Thyroid gland (tissue), 4 donors: ENCODE measurements around the gene DNAJC10. TPM values are rescaled to one million over a fixed set of nuclear protein-coding genes. Genes with fewer than 3 reads are reported as not detected.
"Not testable (repeated sequence)": the region's sequence is repeated elsewhere in the genome, so short reads cannot be mapped to it uniquely, and the experiment has no call there.

Experiments
- DNase-seq, 2 donors: peaks; one replicate each; pipeline ENCODE4 v3.0.0-alpha.2; 2019
- H3K27ac ChIP-seq, 3 donors: fragments of 200-600 bp; sonication (generic); 1 replicate in 2 of 3; 2 replicates in 1 of 3; pipeline ENCODE4 v1.5.1; 2016 to 2019; ENCODE audit warnings: mild to moderate bottlenecking in 1 of 3, moderate library complexity in 1 of 3
- H3K27me3 ChIP-seq: fragments of 200-600 bp; sonication (generic); one replicate; pipeline ENCODE4 v1.5.1; 2019
- H3K36me3 ChIP-seq, 2 donors: fragments of 200-600 bp; sonication (generic); one replicate each; pipeline ENCODE4 v1.5.1; 2016 to 2019
- H3K4me1 ChIP-seq, 2 donors: fragments of 200-600 bp; sonication (generic); one replicate each; pipeline ENCODE4 v1.5.1; 2017 to 2019
- H3K4me3 ChIP-seq, 3 donors: fragments of 200-600 bp; sonication (generic); replicated peaks in 1 of 3; 1 replicate in 2 of 3; 2 replicates in 1 of 3; pipeline ENCODE4 v1.5.1; 2016; ENCODE audit warnings: mild to moderate bottlenecking in 1 of 3
- H3K9me3 ChIP-seq: fragments of 200-600 bp; sonication (generic); one replicate; pipeline ENCODE4 v1.5.1; 2017
- POLR2A ChIP-seq, 2 donors: fragments of 450-650 bp; IDR thresholded peaks; one replicate each; pipeline ENCODE4 v1.6.1; 2017; ENCODE audit warnings: antibody characterized with exemption in 2 of 2, mild to moderate bottlenecking in 2 of 2, moderate library complexity in 1 of 2
- WGBS, 2 donors: methylation state at CpG; one replicate each; pipeline ENCODE4 v1.1.5; 2017; 5-methylcytosine and 5-hydroxymethylcytosine counted together
- intact Hi-C: fragments of 100-400 bp; cut with DNase I; formaldehyde crosslinking; loops from one replicate; pipeline ENCODE4 v1.15.1; 2023
- total RNA-seq, 4 donors: library from RNA; depleted of rRNA; stranded (reverse); fragments of >200 nt; gene quantifications; one replicate each; pipeline ENCODE4 v1.2.3, GENCODE V29; 2016
- TF ChIP-seq, protein P1 (sequence below), 6 experiments: fragments of 200-600 bp in 3 of 6; fragments of 450-650 bp in 3 of 6; sonication (generic) in 3 of 6; IDR thresholded peaks; one replicate each; pipeline ENCODE4 v1.5.1; 2016 to 2019; ENCODE audit warnings: antibody characterized with exemption in 6 of 6, mild to moderate bottlenecking in 2 of 6, inconsistent platforms in 1 of 6, moderate library complexity in 1 of 6

DNAJC10 gene
- total RNA-seq, 4 donors from 2014 or later, result 76.4 to 99.4 (median 86.0) TPM

- H3K4me3 ChIP-seq, result no peak overlapping the region
- H3K36me3 ChIP-seq, result peaks cover 34 to 37% of the 10 kb centered on the region in 2 donors
- H3K4me1 ChIP-seq, result no peaks in the 10 kb centered on the region
- H3K27me3 ChIP-seq, result no peaks in the 10 kb centered on the region
- H3K9me3 ChIP-seq, result no peaks in the 10 kb centered on the region
- DNase-seq, result no peak
- WGBS, 2 donors, result 79 to 94% methylated on average over 2 of the region's 2 CpGs
- no peak for TF ChIP-seq POLR2A (IDR thresholded peaks at IDR 0.05)
- TF ChIP-seq, protein P1, sequence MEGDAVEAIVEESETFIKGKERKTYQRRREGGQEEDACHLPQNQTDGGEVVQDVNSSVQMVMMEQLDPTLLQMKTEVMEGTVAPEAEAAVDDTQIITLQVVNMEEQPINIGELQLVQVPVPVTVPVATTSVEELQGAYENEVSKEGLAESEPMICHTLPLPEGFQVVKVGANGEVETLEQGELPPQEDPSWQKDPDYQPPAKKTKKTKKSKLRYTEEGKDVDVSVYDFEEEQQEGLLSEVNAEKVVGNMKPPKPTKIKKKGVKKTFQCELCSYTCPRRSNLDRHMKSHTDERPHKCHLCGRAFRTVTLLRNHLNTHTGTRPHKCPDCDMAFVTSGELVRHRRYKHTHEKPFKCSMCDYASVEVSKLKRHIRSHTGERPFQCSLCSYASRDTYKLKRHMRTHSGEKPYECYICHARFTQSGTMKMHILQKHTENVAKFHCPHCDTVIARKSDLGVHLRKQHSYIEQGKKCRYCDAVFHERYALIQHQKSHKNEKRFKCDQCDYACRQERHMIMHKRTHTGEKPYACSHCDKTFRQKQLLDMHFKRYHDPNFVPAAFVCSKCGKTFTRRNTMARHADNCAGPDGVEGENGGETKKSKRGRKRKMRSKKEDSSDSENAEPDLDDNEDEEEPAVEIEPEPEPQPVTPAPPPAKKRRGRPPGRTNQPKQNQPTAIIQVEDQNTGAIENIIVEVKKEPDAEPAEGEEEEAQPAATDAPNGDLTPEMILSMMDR (IDR thresholded peaks at IDR 0.05), result no peak
- intact Hi-C loops, result no loop called here
- H3K27ac ChIP-seq, result no peak overlapping the region
Measured at GRCh38 chr2:182744490-182744889, 28.4 kb downstream of the DNAJC10 start.

DNA sequence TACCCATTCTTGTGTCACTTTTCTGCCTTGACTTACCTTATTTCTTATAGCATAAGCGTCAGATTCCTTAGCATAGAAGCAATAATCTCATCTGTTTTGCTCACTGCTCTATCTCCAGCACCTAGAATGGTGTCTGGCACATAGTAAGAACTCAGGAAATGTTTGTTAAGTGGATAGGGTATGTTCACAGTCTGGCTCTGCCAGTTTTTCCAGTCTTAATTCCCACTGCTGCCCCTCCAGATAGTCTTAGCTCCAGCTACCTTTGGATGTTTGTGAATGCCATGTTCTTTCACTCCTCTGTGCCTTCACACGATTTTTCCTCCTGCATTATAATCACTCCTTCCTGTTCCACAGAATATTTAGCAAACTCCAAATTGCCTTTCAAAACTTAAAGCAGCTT, 29.0 kb downstream of the DNAJC10 start:
- Histone ChIP-seq H3K27ac (no peak overlapping the region), H3K9me3 (no peaks in the 10 kb centered on the region), H3K27me3 (no peaks in the 10 kb centered on the region), H3K4me1 (no peaks in the 10 kb centered on the region), H3K4me3 (no peak overlapping the region), H3K36me3 (peaks cover 34 to 37% of the 10 kb centered on the region in 2 donors)
- TF ChIP-seq POLR2A (IDR thresholded peaks at IDR 0.05), result no peak
- TF ChIP-seq, protein P1 (IDR thresholded peaks at IDR 0.05), result no peak
- no peak for DNase-seq
- WGBS, 2 donors, result 90 to 94% methylated on average over 2 of the region's 2 CpGs
- intact Hi-C loops, result no loop called here

- H3K36me3 ChIP-seq, result peaks cover 31 to 39% of the 10 kb centered on the region in 2 donors
- intact Hi-C loops, DNase-seq: not testable (repeated sequence)
Measured at GRCh38 chr2:182745894-182746293, 29.8 kb downstream of the DNAJC10 start.

DNA sequence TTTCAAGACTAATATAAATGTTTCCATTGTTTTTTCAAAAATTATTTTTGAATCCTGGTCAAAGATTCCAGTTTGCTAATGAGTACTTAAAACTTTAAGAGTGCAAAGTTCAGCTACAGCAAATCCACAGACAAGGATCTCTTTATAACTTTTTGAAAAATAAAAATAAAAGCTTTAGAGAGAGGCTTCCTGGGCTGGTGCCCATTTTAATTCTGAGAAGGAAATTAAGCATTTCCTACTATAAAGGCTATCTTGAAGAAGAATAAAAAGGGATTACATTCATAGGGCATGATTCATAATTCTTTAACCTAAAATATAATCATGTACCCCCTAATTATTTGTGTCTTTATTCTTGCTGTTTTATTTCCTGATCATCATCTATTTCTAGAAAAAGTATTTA, 38.2 kb downstream of the DNAJC10 start:
- H3K4me3 ChIP-seq, result no peak overlapping the region
- H3K4me1 ChIP-seq, result no peaks in the 10 kb centered on the region
- intact Hi-C loops, result no loop called here
- no peak for DNase-seq
- H3K9me3 ChIP-seq, result no peaks in the 10 kb centered on the region
- H3K27ac ChIP-seq, result no peak overlapping the region
- H3K36me3 ChIP-seq, result peaks cover 15 to 27% of the 10 kb centered on the region in 2 donors
- no peak for TF ChIP-seq POLR2A (IDR thresholded peaks at IDR 0.05)
- TF ChIP-seq, protein P1 (IDR thresholded peaks at IDR 0.05), result no peak
- no peaks in the 10 kb centered on the region for H3K27me3 ChIP-seq

More at GRCh38 chr2:182745894-182746293, 29.8 kb downstream of the DNAJC10 start:
- H3K4me3 ChIP-seq, H3K9me3 ChIP-seq, H3K27me3 ChIP-seq, H3K27ac ChIP-seq, H3K4me1 ChIP-seq: not testable (repeated sequence)
- 97 to 99% methylated on average over 3 of the region's 3 CpGs for WGBS, 2 donors

- Histone ChIP-seq H3K27me3 (no peaks in the 10 kb centered on the region), H3K4me3 (no peak overlapping the region), H3K27ac (no peak overlapping the region), H3K4me1 (no peaks in the 10 kb centered on the region), H3K9me3 (no peaks in the 10 kb centered on the region), H3K36me3 (peaks cover 10 to 25% of the 10 kb centered on the region in 2 donors)
- TF ChIP-seq, protein P1 (IDR thresholded peaks at IDR 0.05), result no peak
- TF ChIP-seq POLR2A (IDR thresholded peaks at IDR 0.05), result no peak
- intact Hi-C loops, result no loop called here
- 60 to 98% methylated on average over 1 of the region's 1 CpG for WGBS, 2 donors
- no peak for DNase-seq
Measured at GRCh38 chr2:182758379-182758778, 42.3 kb downstream of the DNAJC10 start.

DNA sequence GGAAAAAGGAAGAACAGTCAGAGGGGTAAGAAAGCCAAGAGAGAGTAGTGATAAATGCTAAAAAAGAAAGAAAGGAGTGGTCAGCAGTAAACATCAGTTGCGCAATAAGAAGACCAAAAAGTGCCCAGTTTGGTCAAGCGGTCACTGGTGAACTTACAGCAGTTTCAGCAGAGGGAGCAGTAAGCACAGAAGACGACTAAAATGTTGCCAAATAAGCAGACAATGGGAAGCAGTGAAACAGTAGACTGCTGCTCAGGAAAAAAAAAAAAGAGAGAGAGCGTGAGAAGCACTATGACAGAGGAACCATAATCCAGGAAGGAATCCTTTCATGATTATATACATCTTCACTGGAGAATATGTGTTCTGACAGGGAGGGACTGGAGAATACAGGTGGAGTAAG, 45.8 kb downstream of the DNAJC10 start:
- 72 to 79% methylated on average over 4 of the region's 4 CpGs for WGBS, 2 donors
- Histone ChIP-seq H3K27me3 (no peaks in the 10 kb centered on the region), H3K4me1 (no peaks in the 10 kb centered on the region), H3K36me3 (peaks cover 10 to 29% of the 10 kb centered on the region in 2 donors), H3K4me3 (no peak overlapping the region), H3K9me3 (no peaks in the 10 kb centered on the region), H3K27ac (no peak overlapping the region)
- intact Hi-C loops, result no loop called here
- DNase-seq, result peak in 1 of 2 donors; percentile 3
- TF ChIP-seq, protein P1 (IDR thresholded peaks at IDR 0.05), result no peak
